CD14-positive monocyte (primary cell): ENCODE data around the gene COL6A1. TPM values are rescaled to one million over a fixed set of nuclear protein-coding genes. Genes with fewer than 3 reads are reported as not detected.

ENCODE experiments used
- DNase-seq, 3 donors: peaks; one replicate each; pipeline ENCODE4 v3.0.0-alpha.2; 2011 to 2022
- H2AFZ ChIP-seq: 2 replicates; pipeline ENCODE4 v1.6.0; 2012; ENCODE audit warnings: mild to moderate bottlenecking, low read depth, low read length, inconsistent platforms; ENCODE audit not compliant: insufficient read depth, poor library complexity, severe bottlenecking
- H3K27ac ChIP-seq, 2 donors: 1 replicate in 1 of 2; 2 replicates in 1 of 2; pipeline ENCODE4 v1.5.1; 2012 to 2013; ENCODE audit warnings: low read length in 2 of 2, control low read depth in 1 of 2, inconsistent platforms in 1 of 2, low read depth in 1 of 2, mild to moderate bottlenecking in 1 of 2
- H3K27me3 ChIP-seq, 2 donors: one replicate each; pipeline versions ENCODE4 v1.6.0 to v1.6.1; 2011 to 2013; ENCODE audit warnings: low read length in 2 of 2; ENCODE audit not compliant: control insufficient read depth in 2 of 2, insufficient read depth in 2 of 2
- H3K36me3 ChIP-seq, 2 donors: replicated peaks in 1 of 2; 1 replicate in 1 of 2; 2 replicates in 1 of 2; pipeline versions ENCODE4 v1.5.1 to v1.6.1; 2012 to 2013; ENCODE audit warnings: low read length in 2 of 2, control low read depth in 1 of 2, inconsistent platforms in 1 of 2, mild to moderate bottlenecking in 1 of 2; ENCODE audit not compliant: insufficient read depth in 2 of 2, control insufficient read depth in 1 of 2
- H3K4me1 ChIP-seq, 2 donors: 1 replicate in 1 of 2; 2 replicates in 1 of 2; pipeline versions ENCODE4 v1.5.1 to v1.6.1; 2012 to 2013; ENCODE audit warnings: low read length in 2 of 2, control low read depth in 1 of 2, inconsistent platforms in 1 of 2, mild to moderate bottlenecking in 1 of 2, moderate library complexity in 1 of 2; ENCODE audit not compliant: insufficient read depth in 2 of 2, control insufficient read depth in 1 of 2
- H3K4me2 ChIP-seq: replicated peaks from 2 replicates; pipeline ENCODE3; 2012; ENCODE audit warnings: low read length, moderate library complexity, mild to moderate bottlenecking; ENCODE audit not compliant: poor library complexity, severe bottlenecking; ENCODE audit errors: extremely low read depth
- H3K4me3 ChIP-seq, 3 experiments: fragments of 200-600 bp in 1 of 3; sonication (generic) in 1 of 3; replicated peaks in 1 of 3; 1 replicate in 2 of 3; 2 replicates in 1 of 3; pipeline ENCODE4 v1.5.1; 2011 to 2013; ENCODE audit warnings: low read length in 3 of 3, mild to moderate bottlenecking in 3 of 3, control low read depth in 2 of 3, low read depth in 2 of 3, inconsistent platforms in 1 of 3, moderate library complexity in 1 of 3
- H3K79me2 ChIP-seq: 2 replicates; pipeline ENCODE4 v1.6.0; 2012; ENCODE audit warnings: mild to moderate bottlenecking, control low read depth, inconsistent platforms, low read length, moderate library complexity; ENCODE audit not compliant: insufficient read depth
- H3K9ac ChIP-seq: 2 replicates; pipeline ENCODE4 v1.6.0; 2017; ENCODE audit warnings: low read length, mild to moderate bottlenecking; ENCODE audit not compliant: insufficient read depth, poor library complexity, severe bottlenecking
- H3K9me3 ChIP-seq, 2 donors: replicated peaks in 1 of 2; 1 replicate in 1 of 2; 2 replicates in 1 of 2; pipeline versions ENCODE4 v1.5.1 to v1.6.1; 2012 to 2013; ENCODE audit warnings: low read length in 2 of 2, control low read depth in 1 of 2; ENCODE audit not compliant: control insufficient read depth in 1 of 2, insufficient read depth in 1 of 2
- H4K20me1 ChIP-seq: 2 replicates; pipeline ENCODE4 v1.6.0; 2012; ENCODE audit warnings: mild to moderate bottlenecking, low read length, control low read depth, moderate library complexity; ENCODE audit not compliant: insufficient read depth
- H3K27ac Mint-ChIP-seq, 7 donors: one replicate each; pipeline ENCODE4 v1.8.0; 2020; ENCODE audit warnings: mild to moderate bottlenecking in 7 of 7, mixed read lengths in 7 of 7, moderate library complexity in 6 of 7, inconsistent platforms in 2 of 7
- H3K27me3 Mint-ChIP-seq, 3 donors: one replicate each; pipeline ENCODE4 v1.8.0; 2021 to 2022; ENCODE audit warnings: low read depth in 3 of 3, mild to moderate bottlenecking in 3 of 3, mixed read lengths in 3 of 3, moderate library complexity in 3 of 3, inconsistent platforms in 1 of 3
- H3K36me3 Mint-ChIP-seq, 2 donors: one replicate each; pipeline ENCODE4 v1.8.0; 2020; ENCODE audit warnings: mixed read lengths in 2 of 2, inconsistent platforms in 1 of 2, mild to moderate bottlenecking in 1 of 2
- H3K4me1 Mint-ChIP-seq: one replicate; pipeline ENCODE4 v1.8.0; 2020; ENCODE audit warnings: mild to moderate bottlenecking, mixed read lengths
- H3K4me3 Mint-ChIP-seq, 2 donors: one replicate each; pipeline ENCODE4 v1.8.0; 2020; ENCODE audit warnings: mild to moderate bottlenecking in 2 of 2, mixed read lengths in 2 of 2, moderate library complexity in 1 of 2
- H3K9me3 Mint-ChIP-seq, 7 donors: one replicate each; pipeline ENCODE4 v1.8.0; 2020 to 2022; ENCODE audit warnings: mixed read lengths in 7 of 7, mild to moderate bottlenecking in 6 of 7, moderate library complexity in 6 of 7, inconsistent platforms in 2 of 7
- WGBS: methylation state at CpG from one replicate; pipeline ENCODE4 v1.1.5; 2013; ENCODE audit warnings: missing lambda C conversion rate; ENCODE audit not compliant: insufficient coverage; 5-methylcytosine and 5-hydroxymethylcytosine counted together
- intact Hi-C, 2 donors: fragments of 100-400 bp; cut with micrococcal nuclease; formaldehyde crosslinking; loops; one replicate each; pipeline versions ENCODE4 v1.15.0 to v1.15.1; 2023
- polyA plus RNA-seq, 3 donors: library from polyadenylated mRNA; depleted of rRNA in 1 of 3; unstranded in 2 of 3; stranded (reverse) in 1 of 3; fragments of 300-500 nt in 2 of 3; fragments of >200 nt in 1 of 3; fragmentation: Illumina TruSeq in 2 of 3; gene quantifications; 1 replicate in 2 of 3; 2 replicates in 1 of 3; pipeline ENCODE4 v1.2.3, GENCODE V29; 2012 to 2021
- TF ChIP-seq, protein P1 (sequence below): fragments of 200-600 bp; IDR thresholded peaks from one replicate; pipeline ENCODE4 v1.8.0; 2022; ENCODE audit warnings: antibody characterized with exemption, mild to moderate bottlenecking

The COL6A1 gene
- polyA plus RNA-seq, 3 donors, result 0.08 to 0.11 (median 0.10) TPM

DNA sequence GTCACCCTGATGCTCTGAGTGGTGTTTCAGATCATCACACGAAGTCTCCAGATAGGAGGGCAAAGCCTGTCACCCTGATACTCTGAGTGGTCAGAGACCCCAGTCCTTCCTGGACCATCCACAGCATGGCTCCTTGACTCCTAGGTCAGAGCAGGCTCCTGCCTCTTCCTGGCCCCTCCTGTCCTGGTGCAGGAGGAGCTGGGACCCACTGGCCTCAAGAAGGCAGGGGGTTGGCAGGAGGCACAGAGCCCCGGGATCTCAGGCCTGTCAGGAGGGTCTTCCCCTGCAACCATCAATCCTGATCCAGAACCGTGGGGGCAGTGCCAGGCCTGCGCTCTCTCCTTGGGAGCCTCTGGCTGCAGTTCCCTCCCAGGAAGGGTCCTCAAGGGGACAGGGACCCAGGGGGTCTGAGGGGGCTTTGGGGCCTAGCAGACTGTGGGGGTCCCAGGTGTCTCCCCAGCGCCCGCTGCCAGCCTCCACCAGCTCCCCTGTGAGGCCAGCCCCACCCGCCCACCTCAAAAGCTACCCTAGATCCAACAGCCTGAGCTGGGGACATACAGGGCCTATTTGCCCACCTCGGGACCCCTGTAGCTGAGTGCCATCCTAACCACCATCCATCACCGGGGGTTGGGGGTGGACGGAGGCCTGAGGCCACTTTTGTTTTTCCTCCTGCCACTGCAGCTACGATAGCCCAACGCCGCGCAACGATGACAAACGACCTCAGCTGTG, 27.5 kb downstream of the COL6A1 start:
- intact Hi-C loops, result no loop called here
- Histone ChIP-seq H3K9ac (no peak overlapping the region), H3K79me2 (no peaks in the 10 kb centered on the region), H4K20me1 (no peaks in the 10 kb centered on the region), H3K27me3 (peaks cover 0 to 7% of the 10 kb centered on the region in 2 donors), H3K27ac (no peak overlapping the region), H3K36me3 (no peaks in the 10 kb centered on the region), H2AFZ (no peak overlapping the region), H3K4me1 (no peaks in the 10 kb centered on the region), H3K4me3 (no peak overlapping the region), H3K4me2 (no peak overlapping the region), H3K9me3 (peaks cover 19 to 48% of the 10 kb centered on the region in 2 donors)
- TF ChIP-seq, protein P1, sequence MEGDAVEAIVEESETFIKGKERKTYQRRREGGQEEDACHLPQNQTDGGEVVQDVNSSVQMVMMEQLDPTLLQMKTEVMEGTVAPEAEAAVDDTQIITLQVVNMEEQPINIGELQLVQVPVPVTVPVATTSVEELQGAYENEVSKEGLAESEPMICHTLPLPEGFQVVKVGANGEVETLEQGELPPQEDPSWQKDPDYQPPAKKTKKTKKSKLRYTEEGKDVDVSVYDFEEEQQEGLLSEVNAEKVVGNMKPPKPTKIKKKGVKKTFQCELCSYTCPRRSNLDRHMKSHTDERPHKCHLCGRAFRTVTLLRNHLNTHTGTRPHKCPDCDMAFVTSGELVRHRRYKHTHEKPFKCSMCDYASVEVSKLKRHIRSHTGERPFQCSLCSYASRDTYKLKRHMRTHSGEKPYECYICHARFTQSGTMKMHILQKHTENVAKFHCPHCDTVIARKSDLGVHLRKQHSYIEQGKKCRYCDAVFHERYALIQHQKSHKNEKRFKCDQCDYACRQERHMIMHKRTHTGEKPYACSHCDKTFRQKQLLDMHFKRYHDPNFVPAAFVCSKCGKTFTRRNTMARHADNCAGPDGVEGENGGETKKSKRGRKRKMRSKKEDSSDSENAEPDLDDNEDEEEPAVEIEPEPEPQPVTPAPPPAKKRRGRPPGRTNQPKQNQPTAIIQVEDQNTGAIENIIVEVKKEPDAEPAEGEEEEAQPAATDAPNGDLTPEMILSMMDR, result no peak
- peaks cover 26 to 45% (median 34%) of the 10 kb centered on the region in 7 donors for H3K9me3 Mint-ChIP-seq
- H3K4me1 Mint-ChIP-seq, result no peaks in the 10 kb centered on the region
- H3K27me3 Mint-ChIP-seq, result peaks cover 0 to 5% (median 3%) of the 10 kb centered on the region in 3 donors
- no peak for DNase-seq
- H3K36me3 Mint-ChIP-seq, result no peaks in the 10 kb centered on the region
- H3K4me3 Mint-ChIP-seq, result no peak overlapping the region
- no peak overlapping the region for H3K27ac Mint-ChIP-seq
- WGBS, result 88% methylated on average over 13 of the region's 16 CpGs

DNA sequence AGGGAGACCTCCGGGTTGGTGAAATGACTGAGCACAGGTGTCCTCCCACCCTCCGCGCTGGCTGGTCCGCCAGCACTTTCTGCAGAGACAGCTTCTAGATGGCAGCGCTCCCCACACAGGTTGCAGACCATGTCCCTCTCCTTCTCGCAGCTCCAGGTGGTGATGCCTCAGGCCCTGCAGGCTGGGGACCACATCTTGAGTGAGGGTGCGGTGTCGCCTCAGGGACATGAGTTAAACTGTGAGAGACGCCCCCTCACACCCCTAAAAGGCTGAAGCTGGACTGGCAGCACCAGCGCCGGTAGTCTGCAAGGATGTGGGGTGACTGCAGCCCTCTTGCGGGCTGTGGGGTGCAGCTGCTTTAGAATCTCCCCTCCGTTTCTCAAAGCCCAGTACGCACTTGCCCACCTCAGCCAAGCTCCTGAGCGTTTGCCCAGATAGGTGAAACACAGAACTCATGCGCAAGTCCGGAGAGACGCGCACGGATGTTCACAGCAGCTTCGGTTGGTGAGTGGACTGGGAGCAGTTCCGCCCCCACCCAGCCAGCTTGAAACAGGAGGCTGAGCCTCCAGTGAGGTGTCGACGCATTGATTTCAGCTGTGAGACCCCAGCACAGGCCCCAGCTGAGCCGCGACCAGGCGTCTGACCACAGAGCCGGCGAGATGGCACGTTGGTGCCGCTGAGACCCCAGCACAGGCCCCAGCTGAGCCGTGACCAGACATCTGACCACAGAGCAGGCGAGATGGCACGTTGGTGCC, 28.6 kb downstream of the COL6A1 start:
- Histone ChIP-seq H3K4me2 (no peak overlapping the region), H3K79me2 (no peaks in the 10 kb centered on the region), H3K27ac (no peak overlapping the region), H3K9me3 (peaks cover 19 to 39% of the 10 kb centered on the region in 2 donors), H3K36me3 (no peaks in the 10 kb centered on the region), H4K20me1 (no peaks in the 10 kb centered on the region), H3K4me1 (no peaks in the 10 kb centered on the region), H3K27me3 (peaks cover 0 to 9% of the 10 kb centered on the region in 2 donors), H2AFZ (no peak overlapping the region), H3K4me3 (no peak overlapping the region), H3K9ac (no peak overlapping the region)
- Mint-ChIP-seq H3K27ac (no peak overlapping the region), H3K27me3 (peaks cover 0 to 9% (median 7%) of the 10 kb centered on the region in 3 donors), H3K4me3 (no peak overlapping the region), H3K36me3 (no peaks in the 10 kb centered on the region), H3K9me3 (peaks cover 21 to 35% (median 26%) of the 10 kb centered on the region in 7 donors), H3K4me1 (no peaks in the 10 kb centered on the region)
- TF ChIP-seq, protein P1, result no peak
- intact Hi-C loops, result no loop called here
- 97% methylated on average over 21 of the region's 34 CpGs for WGBS
- no peak for DNase-seq
